ENCODE measurements around the gene PPP3R1. TPM values are rescaled to one million over a fixed set of nuclear protein-coding genes. Genes with fewer than 3 reads are reported as not detected.

The PPP3R1 gene
- total RNA-seq: 41.6 TPM
- long read RNA-seq, partial matches to known transcripts: 0 of 2 reads
- long read RNA-seq, other reads (novel, unspliced or antisense): 1 of 2 reads

GRCh38 chr2:68252400-68253218 is at the start of gene PPP3R1:
Gene PPP3R1 (minus strand): TSS chr2:68252532. CDS start chr2:68252127, 405 bp downstream.
- intact Hi-C loops (cut with DNase I): loop anchor here (1.0 to 5.0 kb wide), 4 partner anchors 35 to 188 kb away; partner anchors contain the start of genes CNRIP1 and PNO1
- peak; percentile 98 for DNase-seq (ENCODE audit: missing footprints)
- ATAC-seq: peak; percentile 99

- intact Hi-C loops (cut with DNase I): no loop called here
- ATAC-seq: no peak
- DNase-seq (ENCODE audit: missing footprints): no peak
Observed at GRCh38 chr2:68295516-68295915, 43.2 kb upstream of the PPP3R1 start.

GRCh38 chr2:68294913-68295312 is 42.6 kb upstream of the PPP3R1 start:
- ATAC-seq (no peak), DNase-seq (ENCODE audit: missing footprints) (no peak)
- intact Hi-C loops (cut with DNase I): no loop called here

- DNase-seq (ENCODE audit: missing footprints) (no peak), ATAC-seq (no peak)
- intact Hi-C loops (cut with DNase I): no loop called here
Observed at GRCh38 chr2:68294187-68294586, 41.9 kb upstream of the PPP3R1 start.

GRCh38 chr2:68293755-68294154 is 41.4 kb upstream of the PPP3R1 start:
- DNase-seq (ENCODE audit: missing footprints) (no peak), ATAC-seq (no peak)
- intact Hi-C loops (cut with DNase I): no loop called here

GRCh38 chr2:68293024-68293423 is 40.7 kb upstream of the PPP3R1 start:
- intact Hi-C loops (cut with DNase I): no loop called here
- DNase-seq (ENCODE audit: missing footprints) (no peak), ATAC-seq (no peak)

GRCh38 chr2:68292108-68292710 is 39.9 kb upstream of the PPP3R1 start:
- ATAC-seq (no peak), DNase-seq (ENCODE audit: missing footprints) (no peak)
- intact Hi-C loops (cut with DNase I): no loop called here

- intact Hi-C loops (cut with DNase I): no loop called here
- ATAC-seq (peak; percentile 7), DNase-seq (ENCODE audit: missing footprints) (no peak)
Observed at GRCh38 chr2:68291314-68291713, 39.0 kb upstream of the PPP3R1 start.

GRCh38 chr2:68290901-68291300 is 38.6 kb upstream of the PPP3R1 start:
- ATAC-seq: peak; percentile 82
- no peak for DNase-seq (ENCODE audit: missing footprints)
- intact Hi-C loops (cut with DNase I): no loop called here

GRCh38 chr2:68287580-68288441 is 35.5 kb upstream of the PPP3R1 start:
- intact Hi-C loops (cut with DNase I): loop anchor here (2.0 to 5.0 kb wide), 2 partner anchors 31 to 36 kb away; partner anchors contain the start of genes CNRIP1 and PPP3R1
- DNase-seq (ENCODE audit: missing footprints) (peak; percentile 55), ATAC-seq (peak; percentile 63)

GRCh38 chr2:68284896-68285295 is 32.6 kb upstream of the PPP3R1 start:
- intact Hi-C loops (cut with DNase I): loop anchor here (2.0 to 5.0 kb wide), 2 partner anchors 33 to 88 kb away; partner anchors contain the start of gene PPP3R1
- ATAC-seq (peak; percentile 88), DNase-seq (ENCODE audit: missing footprints) (no peak)

GRCh38 chr2:68283419-68283812 is 31.1 kb upstream of the PPP3R1 start:
- DNase-seq (ENCODE audit: missing footprints): no peak
- intact Hi-C loops (cut with DNase I): loop anchor here (2.0 kb wide), 1 partner anchor 161 kb away; no protein-coding TSS in a partner anchor
- no peak for ATAC-seq

- intact Hi-C loops (cut with DNase I): loop anchor here (2.0 kb wide), 1 partner anchor 160 kb away; no protein-coding TSS in a partner anchor
- ATAC-seq (no peak), DNase-seq (ENCODE audit: missing footprints) (no peak)
Observed at GRCh38 chr2:68282811-68283418, 30.6 kb upstream of the PPP3R1 start.

GRCh38 chr2:68280796-68281195 is 28.5 kb upstream of the PPP3R1 start:
- no peak for ATAC-seq
- intact Hi-C loops (cut with DNase I): no loop called here
- DNase-seq (ENCODE audit: missing footprints): no peak

- ATAC-seq (no peak), DNase-seq (ENCODE audit: missing footprints) (no peak)
- intact Hi-C loops (cut with DNase I): no loop called here
Observed at GRCh38 chr2:68280348-68280747, 28.0 kb upstream of the PPP3R1 start.

- intact Hi-C loops (cut with DNase I): no loop called here
- DNase-seq (ENCODE audit: missing footprints) (no peak), ATAC-seq (no peak)
Observed at GRCh38 chr2:68279691-68280090, 27.4 kb upstream of the PPP3R1 start.

- DNase-seq (ENCODE audit: missing footprints) (no peak), ATAC-seq (no peak)
- intact Hi-C loops (cut with DNase I): no loop called here
Observed at GRCh38 chr2:68278169-68278568, 25.8 kb upstream of the PPP3R1 start.

GRCh38 chr2:68274022-68274421 is 21.7 kb upstream of the PPP3R1 start:
- ATAC-seq (no peak), DNase-seq (ENCODE audit: missing footprints) (no peak)
- intact Hi-C loops (cut with DNase I): no loop called here

All from Right ventricle myocardium inferior (tissue), 1 donor.